ENCODE data around the gene ENDOD1.

Gene ENDOD1

GRCh38 chr11:95175818-95176380, 86.3 kb downstream of the ENDOD1 start:
- no peak for DNase-seq (ENCODE audit: low read depth in 2 of 2)
